Glutamatergic neuron (in vitro differentiated cells): ENCODE measurements around the gene SPTB. TPM values are rescaled to one million over a fixed set of nuclear protein-coding genes. Genes with fewer than 3 reads are reported as not detected.

Source experiments
- DNase-seq: peaks from one replicate; pipeline ENCODE4 v3.0.0; 2022
- H3K27ac Mint-ChIP-seq: one replicate; pipeline ENCODE4 v1.8.0; 2020; ENCODE audit warnings: mild to moderate bottlenecking, mixed read lengths, inconsistent platforms; ENCODE audit not compliant: unreplicated experiment
- H3K27me3 Mint-ChIP-seq: one replicate; pipeline ENCODE4 v1.8.0; 2020; ENCODE audit warnings: mild to moderate bottlenecking, moderate library complexity, mixed read lengths, inconsistent platforms; ENCODE audit not compliant: unreplicated experiment
- H3K36me3 Mint-ChIP-seq: one replicate; pipeline ENCODE4 v1.8.0; 2020; ENCODE audit warnings: mild to moderate bottlenecking, mixed read lengths, inconsistent platforms; ENCODE audit not compliant: unreplicated experiment
- H3K4me1 Mint-ChIP-seq: one replicate; pipeline ENCODE4 v1.8.0; 2020; ENCODE audit warnings: mild to moderate bottlenecking, low read depth, mixed read lengths, inconsistent platforms; ENCODE audit not compliant: unreplicated experiment
- H3K4me3 Mint-ChIP-seq: one replicate; pipeline ENCODE4 v1.8.0; 2020; ENCODE audit warnings: mild to moderate bottlenecking, mixed read lengths, inconsistent platforms; ENCODE audit not compliant: unreplicated experiment
- H3K9me3 Mint-ChIP-seq: one replicate; pipeline ENCODE4 v1.8.0; 2020; ENCODE audit warnings: mild to moderate bottlenecking, moderate library complexity, mixed read lengths, inconsistent platforms; ENCODE audit not compliant: unreplicated experiment
- CTCF ChIP-seq: fragments of 200-600 bp; sonication (generic); IDR thresholded peaks from one replicate; pipeline ENCODE4 v1.5.0; 2021; ENCODE audit not compliant: partially characterized antibody, unreplicated experiment
- total RNA-seq: library from RNA; stranded (reverse); fragmentation: NEBNext Ultra II Directional; extraction: Animal tissue kit (Norgen Biotek cat#: 25700); gene quantifications from one replicate; pipeline ENCODE4 v1.2.1, GENCODE V29; 2021; ENCODE audit not compliant: unreplicated experiment

SPTB gene
- total RNA-seq, 1 donor from 2014 or later: 1.9 TPM

- H3K36me3 Mint-ChIP-seq: no peaks in the 10 kb centered on the region
- no peak overlapping the region for H3K27ac Mint-ChIP-seq
- DNase-seq: no peak
- TF ChIP-seq CTCF: no peak
- H3K4me3 Mint-ChIP-seq: no peak overlapping the region
- H3K9me3 Mint-ChIP-seq: peaks cover 7% of the 10 kb centered on the region
- peaks cover 12% of the 10 kb centered on the region for H3K4me1 Mint-ChIP-seq
- peaks cover 10% of the 10 kb centered on the region for H3K27me3 Mint-ChIP-seq
Observed at GRCh38 chr14:64768401-64769095, 111.2 kb downstream of the SPTB start.

DNA sequence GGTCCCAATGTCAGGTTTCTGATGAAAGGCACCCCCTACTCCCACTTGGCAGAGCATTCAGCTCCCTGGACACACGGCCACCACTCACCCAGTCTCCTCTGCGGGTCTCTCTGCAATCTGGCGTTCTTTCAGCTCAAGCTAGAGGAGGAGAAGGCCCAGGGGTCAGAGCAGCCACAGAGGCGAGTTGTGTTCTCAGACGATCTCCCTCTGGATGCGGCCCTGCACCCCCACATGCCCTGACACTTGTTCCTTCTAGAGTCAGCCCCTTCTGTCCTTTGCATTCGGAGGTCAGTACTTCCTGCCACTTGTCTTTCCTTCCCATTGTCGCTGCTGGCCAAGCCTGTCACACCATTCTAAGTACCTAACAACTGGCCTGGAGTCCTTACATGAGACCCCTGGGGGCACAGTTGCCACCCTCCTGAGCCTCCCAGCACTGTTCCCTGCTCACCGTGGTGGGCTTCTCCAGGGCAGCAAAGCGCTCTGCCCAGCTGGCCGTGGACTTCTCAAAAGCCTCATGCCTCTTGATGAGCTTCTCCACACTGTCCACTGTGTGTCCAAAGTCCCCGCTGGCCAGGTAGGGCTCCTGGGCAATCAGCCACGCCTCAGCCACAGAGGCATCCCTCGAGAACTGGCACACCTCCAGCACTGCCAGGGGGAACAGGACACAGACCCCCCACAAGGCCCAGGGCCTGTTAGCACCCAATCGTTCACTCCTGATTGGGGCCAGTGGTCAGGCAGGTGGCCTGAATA is 112.3 kb downstream of the SPTB start:
- Mint-ChIP-seq H3K4me3 (peak overlapping the region; percentile 20), H3K27ac (no peak overlapping the region), H3K36me3 (no peaks in the 10 kb centered on the region), H3K4me1 (peaks cover 19% of the 10 kb centered on the region), H3K27me3 (peaks cover 13% of the 10 kb centered on the region), H3K9me3 (peaks cover 7% of the 10 kb centered on the region)
- no peak for TF ChIP-seq CTCF
- DNase-seq: no peak

DNA sequence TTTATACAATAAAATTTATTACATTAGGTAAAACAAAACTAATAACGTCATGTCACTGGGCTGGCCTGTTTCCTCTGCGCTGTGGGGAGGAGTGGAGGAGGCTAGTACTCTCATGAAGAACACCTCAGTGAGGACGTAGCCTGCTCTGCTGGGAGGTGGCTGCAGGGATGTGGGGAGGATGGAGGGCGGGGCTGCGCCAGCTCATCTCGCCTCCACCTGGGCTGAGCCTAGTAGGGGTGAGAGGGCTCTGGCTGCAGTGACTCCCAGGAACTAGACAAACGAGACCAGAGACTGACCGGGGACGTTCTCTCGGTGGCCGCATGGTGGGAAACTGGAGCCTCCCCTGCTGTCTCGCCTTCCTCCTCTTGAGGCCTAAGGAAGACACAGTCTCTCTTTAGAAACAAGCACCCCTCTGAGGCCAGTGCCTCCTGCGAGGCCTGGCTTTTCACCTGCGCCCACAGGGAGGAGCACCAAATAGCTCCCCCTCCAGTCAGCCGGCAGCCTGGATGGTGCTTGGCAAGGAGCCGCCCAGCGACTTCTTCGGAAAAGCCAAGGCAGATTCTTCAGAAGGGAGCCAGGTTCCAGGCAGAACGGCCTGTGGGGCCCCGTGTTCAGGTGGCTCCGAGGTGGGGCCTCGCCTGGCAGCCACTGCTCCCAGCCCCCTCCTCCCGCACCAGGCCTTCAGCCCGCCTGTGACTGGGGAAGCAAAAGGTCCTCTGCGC is 113.1 kb downstream of the SPTB start:
- Mint-ChIP-seq H3K9me3 (peaks cover 7% of the 10 kb centered on the region), H3K4me3 (no peak overlapping the region), H3K36me3 (no peaks in the 10 kb centered on the region), H3K27me3 (peaks cover 13% of the 10 kb centered on the region), H3K4me1 (peaks cover 24% of the 10 kb centered on the region), H3K27ac (no peak overlapping the region)
- no peak for TF ChIP-seq CTCF
- no peak for DNase-seq

- H3K27me3 Mint-ChIP-seq: peaks cover 16% of the 10 kb centered on the region
Observed at GRCh38 chr14:64765740-64766302, 113.9 kb downstream of the SPTB start.

More at GRCh38 chr14:64765740-64766302, 113.9 kb downstream of the SPTB start:
- no peak for DNase-seq
- Mint-ChIP-seq H3K27ac (no peak overlapping the region), H3K36me3 (no peaks in the 10 kb centered on the region), H3K9me3 (peaks cover 8% of the 10 kb centered on the region), H3K4me3 (no peak overlapping the region), H3K4me1 (peaks cover 29% of the 10 kb centered on the region)
- TF ChIP-seq CTCF: no peak
